MM.1S (cell line): ENCODE data around the gene KCNH1.

ENCODE experiments used
- DNase-seq: peaks from one replicate; pipeline ENCODE4 v3.0.0-alpha.2; 2015
- H2AFZ ChIP-seq: fragments of 300-600 bp; sonication (generic); 2 replicates; pipeline ENCODE4 v1.6.0; 2016; ENCODE audit warnings: antibody characterized with exemption, low read length
- H3F3A ChIP-seq: fragments of 300-600 bp; sonication (generic); 2 replicates; pipeline ENCODE4 v1.6.1; 2016; ENCODE audit warnings: mild to moderate bottlenecking, antibody characterized with exemption, low read length, moderate library complexity, mixed read lengths; ENCODE audit not compliant: insufficient read depth
- H3K27ac ChIP-seq: fragments of 300-600 bp; sonication (generic); 2 replicates; pipeline ENCODE4 v1.5.1; 2016; ENCODE audit warnings: mild to moderate bottlenecking, low read length
- H3K27me3 ChIP-seq: fragments of 300-600 bp; sonication (generic); replicated peaks from 2 replicates; pipeline ENCODE4 v1.6.0; 2016; ENCODE audit warnings: low read length; ENCODE audit not compliant: insufficient read depth
- H3K36me3 ChIP-seq: fragments of 300-600 bp; sonication (generic); replicated peaks from 2 replicates; pipeline ENCODE4 v1.6.1; 2016; ENCODE audit warnings: mild to moderate bottlenecking, low read length, mixed read lengths; ENCODE audit not compliant: insufficient read depth
- H3K4me1 ChIP-seq: fragments of 300-600 bp; sonication (generic); 2 replicates; pipeline ENCODE4 v1.6.1; 2016; ENCODE audit warnings: low read length, mixed read lengths
- H3K4me2 ChIP-seq: fragments of 300-600 bp; sonication (generic); 2 replicates; pipeline ENCODE4 v1.6.0; 2016; ENCODE audit warnings: low read depth, low read length
- H3K4me3 ChIP-seq: fragments of 300-600 bp; sonication (generic); 2 replicates; pipeline ENCODE4 v1.5.1; 2016; ENCODE audit warnings: low read length, mixed read lengths
- H3K79me2 ChIP-seq: fragments of 300-600 bp; sonication (generic); 2 replicates; pipeline ENCODE4 v1.6.1; 2016; ENCODE audit warnings: mixed run types, low read length, mixed read lengths
- H3K9ac ChIP-seq: fragments of 300-600 bp; sonication (generic); 2 replicates; pipeline ENCODE4 v1.6.1; 2016; ENCODE audit warnings: low read length, mixed read lengths
- H3K9me2 ChIP-seq: fragments of 300-600 bp; sonication (generic); replicated peaks from 2 replicates; pipeline ENCODE4 v1.6.1; 2016; ENCODE audit warnings: mild to moderate bottlenecking, low read length, mixed read lengths; ENCODE audit not compliant: insufficient read depth
- H3K9me3 ChIP-seq: fragments of 300-600 bp; sonication (generic); replicated peaks from 2 replicates; pipeline ENCODE4 v1.6.1; 2016; ENCODE audit warnings: mild to moderate bottlenecking, low read length, mixed read lengths; ENCODE audit not compliant: insufficient read depth
- H4K20me1 ChIP-seq: fragments of 300-600 bp; sonication (generic); 2 replicates; pipeline ENCODE4 v1.6.1; 2016; ENCODE audit warnings: mild to moderate bottlenecking, low read length, moderate library complexity, mixed read lengths; ENCODE audit not compliant: insufficient read depth
- EZH2 ChIP-seq: fragments of 300-600 bp; sonication (generic); optimal IDR thresholded peaks from 2 replicates; pipeline ENCODE3; 2017; ENCODE audit warnings: low read depth, mild to moderate bottlenecking, antibody characterized with exemption, low read length, mixed read lengths
- EZH2phosphoT487 ChIP-seq: fragments of 300-600 bp; sonication (generic); IDR thresholded peaks from 2 replicates; pipeline ENCODE4 v1.6.1; 2018; ENCODE audit warnings: antibody characterized with exemption, low read length
- TF ChIP-seq, protein P1 (sequence below): fragments of 300-600 bp; sonication (generic); IDR thresholded peaks from 2 replicates; pipeline ENCODE4 v1.5.1; 2016; ENCODE audit warnings: antibody characterized with exemption, low read length, mixed read lengths

KCNH1 gene

DNA sequence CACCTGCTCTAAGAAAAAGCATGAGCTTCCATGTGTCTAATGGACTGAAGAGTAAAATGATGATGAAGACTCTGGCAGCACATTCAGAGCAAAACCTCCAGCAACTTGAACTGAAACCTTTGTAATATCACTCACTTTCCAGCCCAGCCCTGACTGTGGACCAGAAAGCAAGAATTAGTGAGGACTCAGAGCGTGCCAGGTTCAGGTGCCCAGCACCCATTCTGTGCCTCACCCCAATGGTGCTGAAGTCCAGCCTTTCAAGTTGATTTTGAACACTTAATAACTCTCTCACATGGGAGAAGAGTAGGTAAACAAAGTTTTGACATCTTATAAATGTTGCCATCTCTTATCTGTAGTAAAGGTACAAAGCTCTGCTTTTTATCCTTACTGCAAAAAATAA is 350.0 kb downstream of the KCNH1 start:
- H3K27ac ChIP-seq, result no peak overlapping the region
- no peaks in the 10 kb centered on the region for H4K20me1 ChIP-seq
- no peak overlapping the region for H2AFZ ChIP-seq
- no peak overlapping the region for H3K4me2 ChIP-seq
- H3K36me3 ChIP-seq, result no peaks in the 10 kb centered on the region
- no peak overlapping the region for H3K4me3 ChIP-seq
- H3K79me2 ChIP-seq, result no peaks in the 10 kb centered on the region
- H3K9me3 ChIP-seq, result no peaks in the 10 kb centered on the region
- no peaks in the 10 kb centered on the region for H3F3A ChIP-seq
- H3K4me1 ChIP-seq, result no peaks in the 10 kb centered on the region
- H3K9me2 ChIP-seq, result no peaks in the 10 kb centered on the region
- no peak for DNase-seq
- TF ChIP-seq EZH2phosphoT487 (no peak), EZH2 (no peak)
- TF ChIP-seq, protein P1, sequence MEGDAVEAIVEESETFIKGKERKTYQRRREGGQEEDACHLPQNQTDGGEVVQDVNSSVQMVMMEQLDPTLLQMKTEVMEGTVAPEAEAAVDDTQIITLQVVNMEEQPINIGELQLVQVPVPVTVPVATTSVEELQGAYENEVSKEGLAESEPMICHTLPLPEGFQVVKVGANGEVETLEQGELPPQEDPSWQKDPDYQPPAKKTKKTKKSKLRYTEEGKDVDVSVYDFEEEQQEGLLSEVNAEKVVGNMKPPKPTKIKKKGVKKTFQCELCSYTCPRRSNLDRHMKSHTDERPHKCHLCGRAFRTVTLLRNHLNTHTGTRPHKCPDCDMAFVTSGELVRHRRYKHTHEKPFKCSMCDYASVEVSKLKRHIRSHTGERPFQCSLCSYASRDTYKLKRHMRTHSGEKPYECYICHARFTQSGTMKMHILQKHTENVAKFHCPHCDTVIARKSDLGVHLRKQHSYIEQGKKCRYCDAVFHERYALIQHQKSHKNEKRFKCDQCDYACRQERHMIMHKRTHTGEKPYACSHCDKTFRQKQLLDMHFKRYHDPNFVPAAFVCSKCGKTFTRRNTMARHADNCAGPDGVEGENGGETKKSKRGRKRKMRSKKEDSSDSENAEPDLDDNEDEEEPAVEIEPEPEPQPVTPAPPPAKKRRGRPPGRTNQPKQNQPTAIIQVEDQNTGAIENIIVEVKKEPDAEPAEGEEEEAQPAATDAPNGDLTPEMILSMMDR, result no peak
- no peak overlapping the region for H3K9ac ChIP-seq
- no peaks in the 10 kb centered on the region for H3K27me3 ChIP-seq

DNA sequence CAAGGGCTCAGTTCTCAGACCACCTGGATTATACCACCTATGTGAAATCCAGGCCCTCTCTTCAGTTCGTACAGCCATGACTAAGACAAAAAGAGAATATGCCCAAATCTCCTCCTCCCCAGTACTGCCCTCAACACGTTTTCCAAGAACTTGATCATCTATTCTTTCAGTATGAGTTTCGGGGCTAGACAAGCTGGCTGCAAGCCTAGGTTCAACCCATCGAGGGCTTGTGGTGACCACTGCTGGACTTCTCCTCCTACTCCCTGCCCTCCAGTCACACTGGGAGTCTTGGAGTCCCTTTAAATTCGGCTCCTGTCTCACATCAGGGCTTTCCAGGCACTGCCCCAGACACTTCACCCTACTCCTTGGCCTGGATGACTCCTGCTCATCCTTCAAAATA is 352.3 kb downstream of the KCNH1 start:
- no peak for DNase-seq
- TF ChIP-seq EZH2 (no peak), EZH2phosphoT487 (no peak)
- TF ChIP-seq, protein P1, result no peak
- Histone ChIP-seq H3K27ac (no peak overlapping the region), H2AFZ (no peak overlapping the region), H3K27me3 (no peaks in the 10 kb centered on the region), H3F3A (no peaks in the 10 kb centered on the region), H3K4me1 (no peaks in the 10 kb centered on the region), H3K9me2 (no peaks in the 10 kb centered on the region), H4K20me1 (no peaks in the 10 kb centered on the region), H3K36me3 (no peaks in the 10 kb centered on the region), H3K4me2 (no peak overlapping the region), H3K4me3 (no peak overlapping the region), H3K79me2 (no peaks in the 10 kb centered on the region), H3K9me3 (no peaks in the 10 kb centered on the region), H3K9ac (no peak overlapping the region)

DNA sequence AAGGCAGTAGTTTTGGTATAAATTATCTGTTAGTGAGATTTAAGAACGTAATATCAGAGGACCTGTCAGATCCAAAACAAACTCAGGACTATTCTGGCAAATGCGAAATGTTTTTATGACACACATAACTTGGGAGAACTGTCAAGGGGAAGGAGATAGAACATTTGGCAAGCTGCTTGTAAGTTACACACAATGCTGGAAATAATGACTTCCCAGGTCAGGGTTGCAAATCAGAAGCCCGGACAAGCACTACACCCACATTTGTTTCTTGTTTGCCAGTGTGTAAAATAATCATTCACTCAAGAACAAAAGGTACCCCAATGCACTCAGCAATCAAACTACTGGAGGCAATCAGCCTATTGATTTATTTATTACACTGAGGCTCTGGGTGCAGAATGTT is 354.7 kb downstream of the KCNH1 start:
- Histone ChIP-seq H3K9me3 (no peaks in the 10 kb centered on the region), H2AFZ (no peak overlapping the region), H3K9ac (no peak overlapping the region), H3F3A (no peaks in the 10 kb centered on the region), H3K79me2 (no peaks in the 10 kb centered on the region), H3K4me3 (no peak overlapping the region), H3K27ac (no peak overlapping the region), H3K4me2 (no peak overlapping the region), H3K27me3 (no peaks in the 10 kb centered on the region), H3K36me3 (no peaks in the 10 kb centered on the region), H4K20me1 (no peaks in the 10 kb centered on the region), H3K4me1 (no peaks in the 10 kb centered on the region), H3K9me2 (no peaks in the 10 kb centered on the region)
- TF ChIP-seq, protein P1, result no peak
- TF ChIP-seq EZH2, result no peak
- TF ChIP-seq EZH2phosphoT487, result no peak
- no peak for DNase-seq

DNA sequence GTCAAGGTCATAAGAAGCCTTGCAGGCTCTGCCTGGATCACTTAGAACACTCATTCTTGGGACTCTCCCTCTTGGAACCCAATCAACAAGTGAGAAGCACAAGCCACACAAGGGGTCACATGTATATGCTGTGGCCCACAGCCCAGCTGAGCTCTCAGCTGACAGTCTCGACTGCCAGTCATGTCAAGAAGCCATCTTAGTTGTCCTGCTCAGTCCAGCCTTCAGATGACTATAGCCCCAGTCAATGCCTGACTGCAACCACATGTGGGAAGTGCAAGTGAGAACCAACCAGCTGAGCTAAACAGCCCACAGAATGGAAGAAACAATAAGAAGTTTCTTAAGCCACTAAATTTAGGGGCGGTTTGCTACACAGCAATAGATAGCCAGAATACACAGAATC is 356.0 kb downstream of the KCNH1 start:
- Histone ChIP-seq H3K27ac (no peak overlapping the region), H3F3A (no peaks in the 10 kb centered on the region), H3K4me1 (no peaks in the 10 kb centered on the region), H3K27me3 (no peaks in the 10 kb centered on the region), H3K9ac (no peak overlapping the region), H3K36me3 (no peaks in the 10 kb centered on the region), H3K4me2 (no peak overlapping the region), H4K20me1 (no peaks in the 10 kb centered on the region), H2AFZ (no peak overlapping the region), H3K9me2 (no peaks in the 10 kb centered on the region), H3K4me3 (no peak overlapping the region), H3K79me2 (no peaks in the 10 kb centered on the region), H3K9me3 (no peaks in the 10 kb centered on the region)
- no peak for TF ChIP-seq EZH2
- no peak for TF ChIP-seq EZH2phosphoT487
- DNase-seq, result no peak
